Amniotic stem cell (primary cell): ENCODE results near the gene KLF3.

Experiments
- DNase-seq: peaks from one replicate; lab custom pipeline; 2025; lab: John Stamatoyannopoulos, UW

The KLF3 gene

DNA sequence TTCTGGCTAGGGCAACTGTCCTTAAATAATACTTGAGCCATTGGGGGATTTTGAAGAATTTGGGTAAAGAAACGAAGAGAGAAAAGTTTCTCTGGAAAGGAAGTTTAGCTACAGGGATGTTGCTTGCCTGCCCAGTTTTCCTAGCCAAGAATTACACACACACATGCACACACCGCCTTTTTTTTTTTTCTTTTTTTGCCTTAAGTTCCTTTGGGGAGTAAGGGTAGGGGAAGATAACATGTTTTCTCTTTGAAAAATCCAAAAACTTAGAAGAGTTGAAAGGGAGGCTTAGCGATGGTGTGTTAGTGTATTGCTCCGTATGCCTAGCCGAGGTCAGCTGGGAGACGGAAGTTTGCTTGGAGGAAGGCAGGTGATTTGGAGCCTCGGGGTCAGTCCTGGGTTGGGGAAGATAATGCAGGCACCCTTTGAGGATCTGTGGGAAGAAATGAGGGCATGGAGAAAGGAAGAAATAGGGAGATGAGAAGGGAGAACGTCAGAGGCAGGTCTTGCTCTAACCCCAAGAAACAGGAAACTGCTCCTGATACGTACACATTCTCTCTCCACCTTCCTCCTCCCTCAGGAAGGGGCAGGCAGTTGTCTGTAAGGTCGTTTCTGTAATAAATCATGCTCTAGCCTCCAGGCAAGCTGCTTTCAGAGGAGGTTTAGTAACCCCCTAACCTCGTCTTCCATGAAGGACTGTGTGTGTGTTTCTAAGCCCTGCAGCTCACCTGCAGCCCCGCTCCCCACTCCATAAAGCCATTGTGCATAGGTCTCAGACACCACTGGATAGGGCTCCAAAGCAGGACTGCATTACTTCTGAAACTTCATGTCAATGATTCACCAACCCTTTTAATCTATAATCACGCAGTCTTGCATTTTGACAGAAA, 10.5 kb downstream of the KLF3 start:
- DNase-seq = no peak

DNA sequence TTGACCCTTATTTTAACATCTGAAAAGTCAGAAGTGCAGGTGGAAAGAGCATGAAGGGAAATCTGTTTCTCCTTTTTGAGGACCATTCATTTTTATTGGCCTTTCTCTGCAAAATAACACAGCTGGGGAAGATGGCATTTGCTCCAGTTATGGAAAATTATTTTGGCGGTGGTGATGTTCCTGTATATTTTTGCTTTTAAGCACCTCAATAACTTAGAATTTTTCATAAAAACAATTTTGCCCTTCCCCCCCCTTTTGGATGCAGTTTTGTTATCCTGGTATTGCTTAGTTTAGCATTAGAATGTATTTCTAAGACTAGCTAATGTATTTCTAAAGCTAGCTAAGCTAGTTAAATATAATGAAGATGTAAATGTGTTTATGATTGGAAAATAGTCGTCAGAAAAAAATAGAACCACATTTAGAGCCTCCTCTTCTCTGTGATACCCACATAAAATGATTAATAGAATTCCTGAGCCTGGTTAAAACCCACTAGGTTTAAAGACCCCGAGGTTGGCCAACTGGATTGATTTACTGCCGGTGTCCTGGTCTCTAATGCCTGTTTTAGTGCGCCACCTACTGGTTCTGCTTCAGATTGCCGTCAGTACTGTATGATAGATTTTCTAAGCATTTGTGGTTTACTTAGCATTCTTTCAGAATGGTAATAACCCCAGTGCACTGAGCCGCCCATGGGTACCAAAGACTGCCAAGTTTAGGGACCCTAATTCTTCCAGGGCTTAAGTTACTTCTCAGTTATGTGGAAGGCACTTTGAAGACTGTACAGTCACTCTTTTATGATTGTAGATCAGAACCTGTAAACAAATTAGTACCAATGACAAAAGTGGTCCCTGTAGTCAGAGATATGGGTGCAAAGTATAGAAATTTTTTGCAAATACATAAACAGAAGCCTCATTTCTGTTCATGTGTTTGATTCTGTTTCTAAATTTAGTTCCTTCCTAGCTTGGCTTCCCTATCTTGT, 11.4 kb downstream of the KLF3 start:
- DNase-seq = peak; percentile 82

- DNase-seq = no peak
These were observed 13.0 kb downstream of the KLF3 start for GRCh38 chr4:38676986-38677385.

DNA sequence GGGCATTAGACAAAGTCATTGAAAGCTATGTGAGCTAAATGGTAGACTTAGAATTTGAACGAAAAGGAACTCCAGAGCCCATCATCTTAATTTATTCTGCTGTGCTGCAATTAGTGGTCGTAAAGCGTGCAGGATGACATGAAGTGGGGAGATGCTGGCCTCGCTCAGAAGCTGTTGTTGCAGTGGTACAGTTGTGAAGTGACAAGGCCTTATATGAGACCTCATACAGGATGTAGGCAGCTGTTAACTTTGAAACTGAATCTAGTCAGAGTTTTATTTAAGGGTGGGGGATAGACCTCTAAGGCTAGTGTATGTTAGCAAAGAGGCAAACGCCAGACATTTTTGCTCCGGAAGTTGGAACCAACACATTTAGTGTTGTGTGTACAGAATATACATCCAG, 13.4 kb downstream of the KLF3 start:
- no peak for DNase-seq

DNA sequence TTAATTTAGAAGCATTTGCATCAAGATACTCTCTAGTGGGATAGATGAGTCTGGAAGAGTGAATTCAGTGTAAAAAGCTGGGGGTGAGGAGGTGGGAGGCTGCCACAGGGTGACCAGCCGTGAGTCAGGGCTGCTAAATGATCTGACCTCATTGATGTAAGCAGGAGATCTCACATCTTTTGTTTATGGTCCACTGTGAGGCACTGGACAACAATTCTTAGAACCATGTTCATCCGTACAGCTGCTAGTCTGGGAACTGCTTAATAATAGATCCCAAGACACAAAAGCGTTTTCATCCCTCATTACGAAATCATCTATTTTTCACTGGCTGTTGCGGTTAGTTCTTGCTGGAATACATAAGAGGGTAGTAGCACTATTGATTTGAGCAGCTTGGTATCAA, 14.1 kb downstream of the KLF3 start:
- peak; percentile 28 for DNase-seq

GRCh38 chr4:38679921-38680320, 15.9 kb downstream of the KLF3 start:
- no peak for DNase-seq

- no peak for DNase-seq
These were observed 17.4 kb downstream of the KLF3 start for GRCh38 chr4:38681281-38681991.

GRCh38 chr4:38682336-38682735, 18.3 kb downstream of the KLF3 start:
- no peak for DNase-seq

GRCh38 chr4:38683276-38683675, 19.3 kb downstream of the KLF3 start:
- no peak for DNase-seq

DNA sequence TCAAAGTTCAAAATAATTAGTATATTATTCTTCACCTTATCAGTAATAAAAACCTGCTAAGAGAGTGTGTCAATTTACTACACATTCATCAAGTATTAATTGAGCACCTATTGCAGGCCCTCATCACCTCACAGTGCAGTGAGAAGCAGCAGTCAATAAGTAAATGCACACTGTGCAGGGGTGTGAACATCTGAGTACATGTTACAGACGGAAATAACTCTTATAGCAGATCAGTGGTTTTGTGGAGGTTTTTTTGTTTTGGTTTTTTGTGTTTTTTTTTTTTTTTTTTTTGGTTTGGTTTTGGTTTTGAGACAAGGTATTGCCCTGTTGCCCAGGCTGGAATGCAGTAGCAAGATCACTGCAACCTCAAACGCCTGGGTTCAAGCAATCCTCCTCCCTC, 20.3 kb downstream of the KLF3 start:
- DNase-seq = no peak

DNA sequence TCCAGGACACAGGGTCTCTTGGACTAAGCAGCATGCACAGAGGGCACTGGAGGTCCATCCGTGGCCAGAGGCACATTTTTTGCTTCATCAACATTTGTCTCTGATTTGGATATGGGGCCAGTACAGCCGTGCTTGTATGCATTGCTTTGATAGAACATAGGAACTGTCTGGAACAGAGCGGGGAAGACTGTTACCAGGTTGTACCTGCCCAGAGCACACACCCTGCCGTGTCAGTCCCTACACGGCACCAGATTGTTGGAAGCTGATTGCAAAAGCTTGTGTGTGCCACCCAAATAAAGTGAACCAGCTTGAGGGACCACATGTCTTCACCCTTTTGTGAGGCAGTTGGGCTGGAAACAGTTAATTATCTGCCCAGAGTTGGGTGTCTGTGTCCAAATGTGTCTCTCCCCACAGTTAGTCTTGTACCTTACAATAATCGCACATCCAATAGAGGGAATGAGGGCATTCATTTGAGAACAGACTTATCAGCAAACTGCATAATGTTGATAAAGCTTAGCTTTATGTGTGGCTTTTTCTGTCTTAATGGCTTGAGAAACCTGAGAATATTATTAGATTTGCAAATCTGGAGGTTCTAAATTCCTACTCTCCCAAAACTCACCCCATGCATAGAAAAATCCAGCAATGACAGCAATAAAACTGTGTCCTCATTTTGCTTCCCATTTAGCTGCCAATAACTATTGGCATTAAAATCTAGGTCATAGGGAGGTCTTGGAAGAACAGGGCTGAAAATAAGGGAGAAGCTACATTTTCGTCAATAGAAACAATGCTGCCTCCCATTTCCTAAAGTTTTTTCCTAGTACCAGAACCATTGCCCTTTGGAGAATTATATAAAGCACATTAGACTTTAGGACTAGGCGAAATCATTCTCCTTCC, 21.2 kb downstream of the KLF3 start:
- DNase-seq = no peak

DNA sequence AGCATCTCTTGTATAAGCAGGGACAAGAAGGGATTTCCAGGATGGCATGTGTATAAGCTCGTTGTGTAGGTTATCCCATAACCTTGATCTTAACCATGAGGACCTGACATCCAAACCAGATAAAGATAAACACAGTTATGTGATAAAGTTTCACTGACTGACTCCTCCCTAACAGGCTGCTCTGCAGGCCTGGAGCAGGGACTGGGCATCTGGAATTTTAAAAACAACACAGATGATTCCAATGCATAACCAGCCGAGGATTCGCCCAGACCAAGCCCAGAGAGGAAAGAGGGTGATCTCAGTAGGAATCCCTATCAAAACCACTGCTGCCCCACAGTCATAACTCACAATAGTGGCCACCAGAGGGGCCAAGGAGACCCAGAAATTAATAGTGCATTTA, 22.7 kb downstream of the KLF3 start:
- no peak for DNase-seq

- no peak for DNase-seq
These were observed 23.6 kb downstream of the KLF3 start for GRCh38 chr4:38687571-38688011.

GRCh38 chr4:38688676-38689355, 24.8 kb downstream of the KLF3 start:
- DNase-seq = no peak

DNA sequence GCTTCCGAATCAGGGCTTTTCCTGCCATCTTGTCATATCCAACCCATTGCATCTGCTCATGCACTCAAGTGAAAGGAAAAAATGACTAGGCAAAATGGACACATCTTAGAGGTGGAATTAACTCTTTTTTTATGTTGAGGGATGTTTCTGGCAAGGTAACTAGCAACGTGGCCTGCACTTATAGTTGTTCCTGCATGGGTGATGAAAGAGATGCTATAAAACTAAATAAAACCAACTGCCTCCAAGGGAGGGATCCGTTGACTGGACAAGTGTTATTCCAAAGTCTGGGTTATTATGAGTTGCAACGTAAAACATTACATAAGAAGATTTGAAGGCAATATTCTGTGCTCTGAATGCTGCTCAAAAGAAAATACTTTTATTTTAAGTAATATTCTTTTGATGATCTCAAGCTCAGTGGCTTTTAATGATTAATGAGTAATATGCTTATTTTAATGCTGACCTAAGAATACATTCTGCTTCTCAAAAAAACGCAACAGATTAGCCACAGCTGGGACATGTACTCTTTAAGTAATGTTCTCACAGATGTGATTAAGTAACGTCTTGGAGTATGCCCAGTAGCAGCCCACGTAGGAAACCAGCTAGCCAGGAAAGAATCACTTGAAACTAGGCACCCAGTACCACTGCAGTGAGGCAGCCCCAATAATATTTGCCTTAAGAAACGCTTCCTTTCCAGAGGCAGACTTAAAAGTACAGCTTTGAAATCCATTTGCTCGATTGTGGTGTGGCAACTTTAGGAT, 27.4 kb downstream of the KLF3 start:
- no peak for DNase-seq

- no peak for DNase-seq
These were observed 28.4 kb downstream of the KLF3 start for GRCh38 chr4:38692421-38692820.

DNA sequence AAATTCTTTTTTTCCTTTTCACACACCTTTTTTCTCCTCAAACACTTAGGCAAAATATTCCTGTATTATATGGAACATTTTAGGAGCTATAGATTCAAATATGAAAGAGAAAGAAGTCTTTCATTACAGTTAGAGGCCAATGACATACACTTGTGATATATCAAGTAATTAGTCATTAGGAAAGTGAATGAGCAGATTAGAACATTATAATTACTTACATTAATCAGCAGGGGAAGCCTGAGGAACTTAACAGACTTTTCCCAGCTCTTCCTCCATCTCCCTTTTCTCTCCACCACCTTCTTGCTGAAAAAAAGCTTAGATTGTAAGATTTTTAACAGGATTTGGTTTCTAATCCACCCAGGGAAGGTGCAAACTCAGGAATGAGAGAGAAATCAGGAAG, 29.6 kb downstream of the KLF3 start:
- no peak for DNase-seq

DNA sequence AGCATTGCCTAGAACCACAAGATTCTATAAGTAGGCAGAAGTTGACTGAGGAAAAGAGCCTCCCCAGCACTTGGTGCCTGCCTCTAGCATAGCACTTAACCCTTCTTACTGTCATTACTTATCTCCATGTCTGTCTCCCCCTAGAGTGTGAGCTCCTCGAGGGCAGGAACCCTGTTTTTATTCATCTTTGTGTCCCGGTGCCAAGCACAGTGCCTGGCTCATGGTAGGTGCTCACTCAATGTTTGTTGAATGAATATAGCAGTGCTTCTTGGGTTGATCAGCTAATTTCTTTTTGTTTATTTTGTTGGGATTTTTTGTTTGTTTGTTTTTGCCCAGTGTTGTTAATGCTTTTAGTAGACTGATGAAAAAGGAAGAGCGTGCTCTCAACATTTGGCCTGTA, 30.3 kb downstream of the KLF3 start:
- DNase-seq = no peak

DNA sequence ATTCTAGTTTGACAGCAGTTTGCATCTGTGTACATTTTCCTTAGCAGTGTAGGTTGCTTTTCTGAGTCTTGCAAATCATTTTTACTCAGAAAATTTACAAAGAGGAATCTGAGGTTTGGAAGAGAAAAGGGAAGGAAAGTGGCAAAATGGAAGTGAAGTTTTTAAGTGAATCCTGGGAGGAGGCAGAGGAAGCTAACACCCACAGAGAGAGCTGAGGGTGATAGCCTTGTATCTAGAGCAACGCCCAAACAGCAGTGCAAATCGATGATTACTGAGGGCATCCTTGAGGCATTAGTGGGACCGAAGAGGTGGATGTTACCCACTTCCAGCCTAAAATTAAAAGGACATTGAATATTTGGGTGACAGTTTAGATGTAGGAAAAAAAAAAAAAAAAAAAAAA, 31.8 kb downstream of the KLF3 start:
- no peak for DNase-seq

- no peak for DNase-seq
These were observed 32.7 kb downstream of the KLF3 start for GRCh38 chr4:38696697-38697096.
